Measurements from ENCODE around the gene CHRNA4.

CHRNA4 gene

GRCh38 chr20:63360850-63361518 lies at the start of gene CHRNA4:
Gene CHRNA4, minus strand, starts transcription at chr20:63361349. Its CDS starts 184 bp downstream, at chr20:63361165.
- no peak for DNase-seq

GRCh38 chr20:63409834-63410435 lies 48.8 kb upstream of the CHRNA4 start:
- DNase-seq = no peak

- no peak for DNase-seq
Observed at GRCh38 chr20:63409066-63409833, 48.1 kb upstream of the CHRNA4 start.

- no peak for DNase-seq
Observed at GRCh38 chr20:63408684-63409046, 47.5 kb upstream of the CHRNA4 start.

DNA sequence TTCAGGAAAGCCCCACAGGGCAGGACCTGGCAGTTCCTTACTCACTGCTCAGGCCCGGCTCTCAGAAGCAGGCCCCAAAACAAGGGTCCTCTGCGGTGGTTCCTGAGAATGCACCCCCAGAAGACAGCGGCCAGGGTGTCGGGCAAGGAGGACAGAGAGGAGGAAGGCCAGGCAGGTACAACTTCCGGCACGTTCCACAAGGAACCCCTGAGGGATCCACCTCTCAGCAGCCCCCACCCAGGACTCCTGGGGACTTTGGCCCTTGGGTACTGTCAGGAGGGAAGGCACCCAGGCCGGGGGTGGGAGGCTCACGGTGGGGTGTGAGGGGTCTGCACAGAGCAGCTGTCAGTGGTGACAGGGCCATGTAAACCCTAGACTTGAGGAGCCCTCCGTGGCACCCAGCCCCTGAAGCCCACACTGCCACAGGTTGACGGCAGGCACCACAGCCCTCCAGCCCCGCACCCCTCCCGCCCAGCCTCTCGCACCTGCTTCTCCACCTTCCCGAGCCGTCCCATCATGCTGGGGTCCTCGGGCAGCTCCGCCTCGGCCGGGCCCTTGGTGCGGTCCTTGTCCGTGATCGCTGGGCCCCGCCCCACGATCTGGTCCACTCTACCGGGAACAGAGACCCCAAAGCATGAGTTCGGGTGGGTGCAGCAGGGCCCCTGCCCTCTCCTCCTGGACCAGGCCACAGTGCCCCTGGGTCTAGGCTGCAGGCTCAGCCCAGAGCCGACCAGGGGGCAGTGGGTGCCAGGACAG lies 47.0 kb upstream of the CHRNA4 start:
- DNase-seq = no peak

DNA sequence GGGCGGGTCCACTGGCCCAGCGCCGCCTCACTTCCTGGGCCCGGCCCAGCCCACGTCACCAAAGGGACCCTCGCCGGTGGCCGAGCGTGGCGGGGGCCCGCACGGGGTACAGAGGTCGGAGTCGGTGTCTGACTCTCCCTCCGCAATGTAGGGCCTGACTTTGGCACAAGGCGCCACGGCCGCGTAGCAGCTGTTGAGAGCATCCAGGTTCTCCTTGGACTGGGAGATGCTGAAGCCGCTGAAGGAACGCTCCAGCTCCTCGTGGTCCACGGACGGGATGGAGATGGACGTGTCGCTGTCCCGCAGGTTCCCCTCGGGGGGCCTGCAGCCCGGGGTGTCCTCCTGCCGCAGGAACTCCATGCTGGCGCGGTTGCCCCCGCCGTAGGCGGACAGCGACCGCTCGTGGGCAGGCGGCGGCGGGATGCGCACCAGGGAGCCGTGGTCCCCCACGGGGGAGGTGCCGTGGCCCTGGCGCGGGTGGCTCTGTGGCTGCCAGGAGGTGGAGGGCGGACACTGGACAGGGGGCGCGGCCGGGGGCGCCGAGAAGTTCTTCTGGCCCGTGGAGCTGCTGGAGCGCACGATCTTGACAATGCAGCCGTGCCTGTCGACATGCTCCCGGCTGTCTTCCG lies 45.6 kb upstream of the CHRNA4 start:
- DNase-seq = no peak

- DNase-seq = no peak
Observed at GRCh38 chr20:63406011-63406410, 44.9 kb upstream of the CHRNA4 start.

GRCh38 chr20:63405102-63405730 lies 44.1 kb upstream of the CHRNA4 start:
- no peak for DNase-seq

- DNase-seq = no peak
Observed at GRCh38 chr20:63404129-63405085, 43.3 kb upstream of the CHRNA4 start.

- DNase-seq = no peak
Observed at GRCh38 chr20:63403403-63404105, 42.4 kb upstream of the CHRNA4 start.

DNA sequence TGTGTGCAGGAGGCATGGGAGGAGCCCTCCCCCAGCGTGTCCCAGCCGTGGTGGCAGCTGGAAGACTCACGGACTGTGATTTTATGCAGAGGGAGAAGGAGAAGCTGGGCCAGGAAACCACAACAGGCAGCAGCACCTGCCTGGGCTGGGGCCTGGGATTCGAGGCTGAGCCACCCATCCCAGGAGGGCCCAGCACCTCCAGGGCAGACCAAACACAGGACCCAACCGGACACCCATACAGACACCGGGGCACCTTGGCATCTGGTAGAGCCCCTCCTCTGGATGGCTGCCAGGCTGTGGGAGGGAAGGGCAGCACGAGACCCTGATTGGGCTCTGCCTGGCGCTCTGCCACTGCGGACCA lies 41.7 kb upstream of the CHRNA4 start:
- DNase-seq = no peak

- no peak for DNase-seq
Observed at GRCh38 chr20:63402181-63402859, 41.2 kb upstream of the CHRNA4 start.

GRCh38 chr20:63401384-63402110 lies 40.4 kb upstream of the CHRNA4 start:
- no peak for DNase-seq

DNA sequence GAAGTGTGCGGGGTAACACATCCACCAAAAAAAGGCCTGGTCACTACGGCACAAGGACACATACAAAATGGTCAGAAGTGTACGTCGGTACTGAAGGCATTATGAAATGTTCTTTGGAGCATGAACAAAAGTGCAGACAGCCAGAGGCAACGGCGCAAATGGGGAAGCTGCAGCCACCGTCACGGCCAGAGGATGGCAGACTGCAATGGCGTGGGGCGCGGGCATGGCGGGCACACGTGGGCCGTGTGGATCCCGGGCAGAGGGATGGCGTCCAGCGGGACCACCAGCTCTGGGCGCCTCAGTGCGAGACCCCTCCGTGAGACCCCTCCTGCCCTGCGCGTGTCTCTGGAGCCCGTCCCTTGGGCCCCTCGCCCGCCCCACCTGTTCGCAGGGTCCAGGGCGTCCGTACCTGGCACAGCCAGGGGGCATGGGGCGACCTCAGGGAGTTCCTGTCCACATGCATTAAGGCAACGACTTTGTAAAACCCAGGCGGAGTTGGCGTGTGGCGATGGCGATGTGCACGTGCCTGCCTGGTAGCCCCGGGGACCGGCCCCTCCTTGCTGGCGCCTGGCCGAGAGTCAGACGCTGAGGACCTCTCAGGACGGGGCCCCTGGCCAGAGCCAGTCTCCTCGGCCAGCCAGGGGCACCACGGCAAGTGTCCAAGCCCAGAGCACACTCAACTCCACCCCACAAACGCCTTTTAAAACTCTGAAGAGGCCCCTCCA lies 39.5 kb upstream of the CHRNA4 start:
- no peak for DNase-seq

DNA sequence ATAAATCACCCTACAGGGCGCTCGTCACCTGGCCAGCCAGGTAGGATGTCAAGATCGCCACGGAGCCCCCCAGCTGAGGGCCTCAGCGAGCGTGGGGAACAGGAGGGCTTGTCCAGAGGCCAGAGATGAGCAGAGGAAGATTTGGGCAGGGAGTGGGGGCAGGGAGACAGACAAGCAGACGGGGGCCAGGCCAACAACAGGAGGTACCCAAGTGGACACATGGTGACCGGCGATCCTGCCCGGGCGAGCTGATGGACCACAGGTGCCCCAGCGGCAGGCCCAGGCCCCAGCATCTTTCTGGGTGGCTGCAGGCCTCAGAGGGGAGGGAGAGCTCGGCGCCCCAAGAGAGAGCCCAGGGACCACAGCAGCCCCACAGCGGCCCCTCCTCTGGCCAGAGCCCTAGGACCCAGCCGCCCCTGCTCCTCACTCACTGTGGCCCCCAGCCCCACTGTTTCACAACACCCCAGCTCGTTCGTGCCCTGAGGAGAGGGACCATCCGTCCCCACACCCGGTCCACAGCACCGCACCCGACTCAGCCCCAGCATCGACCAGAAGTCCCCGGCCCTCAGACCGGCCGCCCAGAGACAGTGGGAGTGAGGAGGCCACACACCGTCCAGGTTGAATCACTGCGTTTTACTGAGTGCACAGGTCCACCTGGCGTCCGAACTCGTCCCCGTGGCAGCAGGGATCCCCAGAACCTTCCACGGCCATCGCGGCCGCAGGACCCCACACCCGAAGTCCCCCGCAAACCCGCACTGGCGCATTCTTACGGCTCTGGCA lies 38.6 kb upstream of the CHRNA4 start:
- no peak for DNase-seq

- no peak for DNase-seq
Observed at GRCh38 chr20:63398744-63399514, 37.8 kb upstream of the CHRNA4 start.

GRCh38 chr20:63397946-63398450 lies 36.8 kb upstream of the CHRNA4 start:
- no peak for DNase-seq
